ENCODE data around the gene NUTM2F.
"Not testable (repeated sequence)": the region's sequence is repeated elsewhere in the genome, so short reads cannot be mapped to it uniquely, and the experiment has no call there.

Gene NUTM2F

GRCh38 chr9:94336445-94336844, 8.0 kb upstream of the NUTM2F start:
- not testable (repeated sequence) for H3K4me3 Mint-ChIP-seq; H3K36me3 Mint-ChIP-seq (ENCODE audit: low read depth); H3K27ac Mint-ChIP-seq; H3K9me3 Mint-ChIP-seq; H3K4me1 Mint-ChIP-seq (ENCODE audit: low read depth); H3K27me3 Mint-ChIP-seq; DNase-seq

- not testable (repeated sequence) for H3K36me3 Mint-ChIP-seq (ENCODE audit: low read depth); H3K4me1 Mint-ChIP-seq (ENCODE audit: low read depth); DNase-seq; H3K4me3 Mint-ChIP-seq; H3K27ac Mint-ChIP-seq; H3K27me3 Mint-ChIP-seq; H3K9me3 Mint-ChIP-seq
Observed at GRCh38 chr9:94325583-94325982, 2.9 kb downstream of the NUTM2F start.

DNA sequence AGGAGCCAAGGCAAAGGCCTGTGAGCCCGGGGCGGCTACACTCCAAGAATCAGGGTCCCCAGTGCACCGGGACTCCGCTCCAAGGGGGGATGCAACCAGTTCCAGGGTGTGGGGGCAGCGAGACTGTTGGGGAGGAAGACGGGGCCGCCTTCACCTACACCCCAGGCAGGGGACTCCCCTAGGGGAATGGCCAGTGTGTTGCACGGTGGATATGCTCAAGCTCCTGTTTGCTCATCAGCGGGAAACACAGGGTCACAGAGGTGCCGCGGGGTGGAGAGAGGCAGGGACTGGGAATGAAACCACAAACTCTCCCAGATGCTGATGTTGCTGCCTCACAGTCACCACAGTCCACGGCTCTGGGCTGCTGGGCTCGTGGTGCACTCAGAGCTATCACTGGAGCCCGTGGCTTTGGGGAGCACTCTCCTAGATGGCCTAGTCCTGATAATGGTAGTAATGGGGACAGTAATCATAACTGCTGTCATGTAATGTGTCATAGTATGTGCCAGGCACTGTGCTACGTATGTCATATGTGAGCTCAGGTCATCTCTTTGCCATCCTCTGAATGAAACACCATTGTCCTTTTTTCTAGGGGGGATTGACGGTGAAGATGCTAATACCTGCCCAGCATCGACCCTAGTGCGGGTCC, 5.2 kb downstream of the NUTM2F start:
- H3K4me3 Mint-ChIP-seq; H3K27me3 Mint-ChIP-seq; H3K4me1 Mint-ChIP-seq (ENCODE audit: low read depth): not testable (repeated sequence)

GRCh38 chr9:94322342-94322940, 6.0 kb downstream of the NUTM2F start:
- not testable (repeated sequence) for DNase-seq, H3K27ac Mint-ChIP-seq, H3K4me3 Mint-ChIP-seq

More for the DNA sequence above, 5.2 kb downstream of the NUTM2F start:
- not testable (repeated sequence) for H3K27ac Mint-ChIP-seq; DNase-seq; H3K36me3 Mint-ChIP-seq (ENCODE audit: low read depth); H3K9me3 Mint-ChIP-seq

GRCh38 chr9:94317949-94318657, 10.3 kb downstream of the NUTM2F start:
- not testable (repeated sequence) for H3K36me3 Mint-ChIP-seq (ENCODE audit: low read depth); DNase-seq; H3K4me3 Mint-ChIP-seq; H3K27me3 Mint-ChIP-seq; H3K9me3 Mint-ChIP-seq; H3K27ac Mint-ChIP-seq; H3K4me1 Mint-ChIP-seq (ENCODE audit: low read depth)

More at GRCh38 chr9:94322342-94322940, 6.0 kb downstream of the NUTM2F start:
- H3K4me1 Mint-ChIP-seq (ENCODE audit: low read depth); H3K36me3 Mint-ChIP-seq (ENCODE audit: low read depth); H3K27me3 Mint-ChIP-seq; H3K9me3 Mint-ChIP-seq: not testable (repeated sequence)

DNA sequence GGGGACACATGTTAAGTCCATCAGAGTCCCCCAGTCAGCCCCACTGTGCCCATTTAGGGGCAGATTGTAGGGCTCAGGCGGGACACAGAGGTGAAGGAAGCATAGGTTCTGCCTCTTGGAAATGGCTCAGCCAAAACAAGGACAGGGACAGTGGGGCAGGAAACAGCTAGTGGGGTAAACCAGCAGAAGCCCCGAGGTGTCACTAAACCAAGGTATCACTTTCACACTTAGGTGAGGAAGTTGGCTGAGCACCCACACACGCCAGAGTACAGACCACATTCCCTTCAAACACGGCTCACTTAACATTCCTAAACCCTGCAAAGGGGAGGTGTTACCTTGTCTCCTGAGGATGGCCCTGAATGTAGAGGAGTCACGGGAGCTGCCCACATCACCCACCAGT, 12.2 kb downstream of the NUTM2F start:
- not testable (repeated sequence) for H3K4me3 Mint-ChIP-seq; DNase-seq; H3K36me3 Mint-ChIP-seq (ENCODE audit: low read depth); H3K27me3 Mint-ChIP-seq; H3K27ac Mint-ChIP-seq; H3K4me1 Mint-ChIP-seq (ENCODE audit: low read depth); H3K9me3 Mint-ChIP-seq

DNA sequence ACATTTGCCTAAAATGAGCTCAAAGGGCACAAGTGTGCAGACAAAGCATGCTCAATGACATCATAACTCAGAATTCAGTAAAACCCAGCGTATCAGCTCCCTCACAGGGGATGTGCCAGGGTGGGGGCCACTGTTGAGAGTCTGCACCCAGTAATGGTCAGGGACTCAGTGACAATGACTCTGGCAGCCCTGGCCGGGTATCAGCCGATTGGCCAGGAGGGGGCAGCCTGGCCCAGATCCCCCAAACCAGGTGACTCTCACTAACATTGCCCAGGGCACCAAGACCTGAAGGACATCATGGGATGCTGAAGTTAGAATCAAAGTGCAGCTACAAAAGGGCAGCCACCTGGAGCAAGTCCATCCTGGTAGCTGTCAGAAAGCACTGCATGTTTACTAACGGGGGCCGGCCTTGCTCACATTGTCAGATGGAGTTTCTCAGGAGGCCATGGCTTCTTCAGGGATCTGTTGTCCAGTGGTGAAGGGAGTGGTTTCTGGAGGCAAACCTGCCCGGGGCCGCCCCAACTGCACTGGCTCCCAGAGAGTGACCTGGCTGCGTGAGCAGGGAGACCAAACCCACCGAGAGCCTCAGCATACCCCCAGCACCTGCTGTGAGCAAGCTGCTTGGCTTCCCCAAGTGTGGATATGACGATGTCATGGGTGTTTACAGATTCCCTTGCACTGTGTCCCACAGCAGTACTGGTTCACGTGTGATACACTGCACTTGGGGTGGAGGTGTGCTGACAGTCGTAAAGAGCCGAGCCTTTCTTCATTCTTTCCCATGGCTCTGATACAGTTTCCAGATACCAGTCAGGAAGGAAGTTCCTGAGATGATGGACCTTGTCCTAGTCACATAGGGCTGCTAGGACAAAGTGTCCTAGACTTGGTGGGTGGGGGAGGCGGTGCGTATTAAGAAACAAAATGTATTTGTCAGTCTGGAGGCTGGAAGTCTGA, 13.1 kb downstream of the NUTM2F start:
- not testable (repeated sequence) for H3K4me1 Mint-ChIP-seq (ENCODE audit: low read depth); H3K4me3 Mint-ChIP-seq; H3K27ac Mint-ChIP-seq; H3K36me3 Mint-ChIP-seq (ENCODE audit: low read depth); H3K9me3 Mint-ChIP-seq; DNase-seq; H3K27me3 Mint-ChIP-seq

DNA sequence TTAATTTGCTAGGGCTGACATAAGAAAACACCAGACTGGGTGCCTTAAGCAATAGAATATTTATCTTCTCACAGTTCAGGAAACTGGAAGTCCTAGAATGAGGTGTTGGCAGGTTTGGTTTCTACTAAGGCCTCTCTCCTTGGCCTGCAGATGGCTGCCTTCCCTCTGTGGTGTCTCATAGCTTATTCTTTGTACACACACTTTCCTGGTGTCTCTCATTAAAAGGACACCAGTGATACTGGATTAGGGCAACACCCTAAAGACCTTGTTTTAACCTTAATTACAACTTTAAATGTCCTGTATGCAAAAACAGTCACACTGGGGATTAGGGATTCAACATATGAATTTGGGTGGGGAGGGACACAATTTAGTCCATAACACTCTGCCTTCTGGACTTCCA, 25.1 kb downstream of the NUTM2F start:
- Mint-ChIP-seq H3K4me3 (no peak overlapping the region), H3K27me3 (no peaks in the 10 kb centered on the region), H3K4me1 (ENCODE audit: low read depth) (no peaks in the 10 kb centered on the region), H3K9me3 (no peaks in the 10 kb centered on the region), H3K27ac (no peak overlapping the region), H3K36me3 (ENCODE audit: low read depth) (peaks cover 27% of the 10 kb centered on the region)
- no peak for DNase-seq

DNA sequence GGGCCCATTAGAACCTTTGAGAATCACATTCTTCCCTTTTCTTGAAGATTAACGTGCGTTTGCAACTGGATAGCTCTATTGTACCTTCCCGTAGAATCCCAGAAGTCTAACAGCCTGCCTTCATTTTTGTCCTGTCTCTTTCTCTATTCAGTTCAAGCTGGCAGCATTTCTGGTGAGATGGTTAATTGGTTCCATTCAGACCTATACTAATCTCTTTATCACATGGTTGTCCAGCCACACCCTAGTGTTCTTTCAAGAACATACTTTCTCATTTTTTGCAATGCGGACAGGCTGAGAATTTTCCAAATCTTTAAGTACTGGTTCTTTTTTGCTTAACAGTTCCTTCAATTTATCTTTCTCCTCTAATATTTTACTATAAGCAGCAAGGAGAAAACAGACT, 26.0 kb downstream of the NUTM2F start:
- Mint-ChIP-seq H3K4me1 (ENCODE audit: low read depth) (no peaks in the 10 kb centered on the region), H3K36me3 (ENCODE audit: low read depth) (peaks cover 27% of the 10 kb centered on the region), H3K27ac (no peak overlapping the region), H3K4me3 (no peak overlapping the region), H3K27me3 (no peaks in the 10 kb centered on the region), H3K9me3 (no peaks in the 10 kb centered on the region)
- no peak for DNase-seq

DNA sequence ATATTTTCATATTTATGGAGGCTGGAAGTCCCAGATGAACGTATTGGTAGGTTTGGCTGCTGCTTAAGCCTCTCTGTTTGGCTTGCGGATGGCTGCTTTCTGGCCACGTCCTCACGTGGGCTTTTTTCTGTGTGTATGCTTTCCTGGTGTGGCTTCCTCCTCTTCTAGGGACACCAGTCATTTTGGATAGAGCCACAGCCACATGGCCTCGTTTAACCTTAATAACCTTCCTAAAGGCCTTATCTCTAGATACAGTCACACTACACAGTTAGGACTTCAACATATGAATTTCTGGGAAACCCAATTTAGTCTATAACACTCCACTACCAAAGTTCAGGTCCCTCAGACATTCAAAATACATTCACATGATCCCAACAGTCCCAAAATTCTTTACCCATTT, 26.9 kb downstream of the NUTM2F start:
- H3K9me3 Mint-ChIP-seq: no peaks in the 10 kb centered on the region
- no peak overlapping the region for H3K27ac Mint-ChIP-seq
- no peaks in the 10 kb centered on the region for H3K4me1 Mint-ChIP-seq (ENCODE audit: low read depth)
- no peak overlapping the region for H3K4me3 Mint-ChIP-seq
- DNase-seq: no peak
- peaks cover 35% of the 10 kb centered on the region for H3K36me3 Mint-ChIP-seq (ENCODE audit: low read depth)
- no peaks in the 10 kb centered on the region for H3K27me3 Mint-ChIP-seq

GRCh38 chr9:94300470-94301301, 27.8 kb downstream of the NUTM2F start:
- Mint-ChIP-seq H3K27me3 (no peaks in the 10 kb centered on the region), H3K36me3 (ENCODE audit: low read depth) (peaks cover 43% of the 10 kb centered on the region), H3K9me3 (no peaks in the 10 kb centered on the region), H3K4me1 (ENCODE audit: low read depth) (no peaks in the 10 kb centered on the region), H3K4me3 (no peak overlapping the region), H3K27ac (no peak overlapping the region)
- no peak for DNase-seq

GRCh38 chr9:94298949-94299599, 29.4 kb downstream of the NUTM2F start:
- H3K27me3 Mint-ChIP-seq: no peaks in the 10 kb centered on the region
- no peak overlapping the region for H3K27ac Mint-ChIP-seq
- peaks cover 55% of the 10 kb centered on the region for H3K36me3 Mint-ChIP-seq (ENCODE audit: low read depth)
- no peaks in the 10 kb centered on the region for H3K9me3 Mint-ChIP-seq
- H3K4me3 Mint-ChIP-seq: no peak overlapping the region
- H3K4me1 Mint-ChIP-seq (ENCODE audit: low read depth): no peaks in the 10 kb centered on the region
- no peak for DNase-seq

GRCh38 chr9:94289691-94290090, 38.8 kb downstream of the NUTM2F start:
- Mint-ChIP-seq H3K4me1 (ENCODE audit: low read depth) (no peaks in the 10 kb centered on the region), H3K4me3 (no peak overlapping the region), H3K27ac (no peak overlapping the region), H3K27me3 (no peaks in the 10 kb centered on the region), H3K9me3 (no peaks in the 10 kb centered on the region), H3K36me3 (ENCODE audit: low read depth) (peaks cover 86% of the 10 kb centered on the region)
- no peak for DNase-seq

Measured in activated T-cell treated with anti-CD3 and anti-CD28 coated beads, Interleukin-2, amount 50 U/mL, for 24 hours (primary cell).